Chondrocyte (in vitro differentiated cells): ENCODE data around the gene GPSM1. TPM values are rescaled to one million over a fixed set of nuclear protein-coding genes. Genes with fewer than 3 reads are reported as not detected.

Source experiments
- DNase-seq: peaks from one replicate; pipeline ENCODE4 v3.0.0; 2021; ENCODE audit warnings: mixed read lengths, low spot score
- H3K27ac Mint-ChIP-seq: one replicate; pipeline ENCODE4 v1.8.0; 2021; ENCODE audit warnings: mild to moderate bottlenecking, moderate library complexity, mixed read lengths; ENCODE audit not compliant: unreplicated experiment
- H3K27me3 Mint-ChIP-seq: 2 replicates; pipeline ENCODE4 v1.8.0; 2021; ENCODE audit warnings: low read depth, mixed read lengths
- H3K36me3 Mint-ChIP-seq: 2 replicates; pipeline ENCODE4 v1.8.0; 2021; ENCODE audit warnings: low read depth, mixed read lengths
- H3K4me1 Mint-ChIP-seq: 2 replicates; pipeline ENCODE4 v1.8.0; 2021; ENCODE audit warnings: low read depth, mild to moderate bottlenecking, mixed read lengths
- H3K4me3 Mint-ChIP-seq: one replicate; pipeline ENCODE4 v1.8.0; 2021; ENCODE audit warnings: mild to moderate bottlenecking, moderate library complexity, mixed read lengths; ENCODE audit not compliant: unreplicated experiment
- H3K9me3 Mint-ChIP-seq: 2 replicates; pipeline ENCODE4 v1.8.0; 2021; ENCODE audit warnings: low read depth, mixed read lengths
- total RNA-seq: library from RNA; stranded (reverse); gene quantifications from 3 replicates; pipeline ENCODE4 v1.2.1, GENCODE V29; 2021
- TF ChIP-seq, protein P1 (sequence below): fragments of 200-600 bp; sonication (generic); IDR thresholded peaks from 2 replicates; pipeline ENCODE4 v1.5.0; 2021; ENCODE audit warnings: antibody characterized with exemption, mild to moderate bottlenecking, moderate library complexity

The GPSM1 gene
- total RNA-seq, 1 donor from 2014 or later, result 40.0 TPM

DNA sequence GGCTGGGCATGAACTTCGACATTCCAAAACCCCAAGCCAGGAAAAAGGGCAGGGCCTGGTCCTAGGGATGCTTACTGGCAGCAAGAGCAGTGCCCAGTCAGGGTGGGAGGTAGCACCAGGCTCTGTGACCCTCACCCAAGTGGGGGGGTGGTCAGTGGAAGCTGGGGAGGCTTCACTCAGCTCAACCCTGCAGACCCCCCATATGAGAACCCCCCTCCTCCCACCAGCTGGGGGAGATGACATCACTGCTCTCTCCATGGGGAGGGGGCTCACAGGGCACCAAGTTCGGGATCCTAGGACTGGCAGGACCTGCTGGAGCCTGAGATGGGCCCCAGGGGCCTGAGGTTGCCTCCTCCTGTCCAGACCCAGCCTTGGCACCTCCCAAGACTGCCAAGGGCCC lies 31.5 kb downstream of the GPSM1 start:
- Mint-ChIP-seq H3K9me3 (no peaks in the 10 kb centered on the region), H3K27me3 (no peaks in the 10 kb centered on the region), H3K4me3 (no peak overlapping the region), H3K36me3 (no peaks in the 10 kb centered on the region), H3K27ac (no peak overlapping the region), H3K4me1 (peaks cover 17% of the 10 kb centered on the region)
- TF ChIP-seq, protein P1, sequence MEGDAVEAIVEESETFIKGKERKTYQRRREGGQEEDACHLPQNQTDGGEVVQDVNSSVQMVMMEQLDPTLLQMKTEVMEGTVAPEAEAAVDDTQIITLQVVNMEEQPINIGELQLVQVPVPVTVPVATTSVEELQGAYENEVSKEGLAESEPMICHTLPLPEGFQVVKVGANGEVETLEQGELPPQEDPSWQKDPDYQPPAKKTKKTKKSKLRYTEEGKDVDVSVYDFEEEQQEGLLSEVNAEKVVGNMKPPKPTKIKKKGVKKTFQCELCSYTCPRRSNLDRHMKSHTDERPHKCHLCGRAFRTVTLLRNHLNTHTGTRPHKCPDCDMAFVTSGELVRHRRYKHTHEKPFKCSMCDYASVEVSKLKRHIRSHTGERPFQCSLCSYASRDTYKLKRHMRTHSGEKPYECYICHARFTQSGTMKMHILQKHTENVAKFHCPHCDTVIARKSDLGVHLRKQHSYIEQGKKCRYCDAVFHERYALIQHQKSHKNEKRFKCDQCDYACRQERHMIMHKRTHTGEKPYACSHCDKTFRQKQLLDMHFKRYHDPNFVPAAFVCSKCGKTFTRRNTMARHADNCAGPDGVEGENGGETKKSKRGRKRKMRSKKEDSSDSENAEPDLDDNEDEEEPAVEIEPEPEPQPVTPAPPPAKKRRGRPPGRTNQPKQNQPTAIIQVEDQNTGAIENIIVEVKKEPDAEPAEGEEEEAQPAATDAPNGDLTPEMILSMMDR, result no peak
- DNase-seq, result no peak

GRCh38 chr9:136359774-136360718 lies 32.7 kb downstream of the GPSM1 start:
- Mint-ChIP-seq H3K36me3 (no peaks in the 10 kb centered on the region), H3K4me3 (no peak overlapping the region), H3K9me3 (no peaks in the 10 kb centered on the region), H3K27ac (no peak overlapping the region), H3K4me1 (peaks cover 8% of the 10 kb centered on the region), H3K27me3 (no peaks in the 10 kb centered on the region)
- DNase-seq, result no peak
- TF ChIP-seq, protein P1, result no peak

DNA sequence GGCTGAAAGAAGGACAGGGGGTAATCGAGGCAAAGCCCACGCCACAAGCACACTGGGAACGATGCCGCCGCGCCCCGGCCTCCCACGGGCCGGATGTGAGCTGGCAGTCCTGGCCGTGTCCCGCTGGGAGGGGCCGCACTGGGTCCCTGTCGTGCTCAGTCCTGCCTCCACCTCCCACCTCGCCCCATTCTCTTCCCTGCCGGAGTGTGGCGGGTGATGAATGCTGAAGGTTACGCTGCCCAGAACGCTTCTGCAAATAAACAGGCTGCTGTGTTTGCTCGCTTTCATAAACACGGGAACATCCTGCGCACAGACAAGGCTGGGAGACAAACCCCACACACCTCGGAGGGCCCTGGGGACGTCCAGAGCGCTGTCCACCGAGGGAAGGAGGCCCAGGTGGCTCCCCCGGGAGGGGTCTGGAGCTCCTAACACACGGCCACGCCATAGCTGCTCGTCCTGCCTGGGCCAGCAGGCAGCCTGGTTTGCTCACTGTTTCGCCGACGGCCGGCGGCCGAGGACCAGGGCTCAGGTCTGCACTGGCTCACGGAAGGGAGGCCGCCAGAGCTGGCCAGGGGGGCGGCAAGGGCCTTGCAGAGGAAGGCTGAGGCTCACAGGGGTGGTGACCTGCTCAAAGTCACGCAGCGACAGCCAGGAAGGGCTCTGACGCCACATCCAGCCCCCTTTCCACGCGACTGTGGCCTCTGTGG lies 33.9 kb downstream of the GPSM1 start:
- Mint-ChIP-seq H3K27ac (no peak overlapping the region), H3K27me3 (no peaks in the 10 kb centered on the region)
- no peak for DNase-seq

GRCh38 chr9:136361754-136362449 lies 34.6 kb downstream of the GPSM1 start:
- Mint-ChIP-seq H3K27me3 (no peaks in the 10 kb centered on the region), H3K4me3 (no peak overlapping the region), H3K9me3 (no peaks in the 10 kb centered on the region)

More for the DNA sequence above, 33.9 kb downstream of the GPSM1 start:
- Mint-ChIP-seq H3K4me1 (peaks cover 8% of the 10 kb centered on the region), H3K9me3 (no peaks in the 10 kb centered on the region), H3K36me3 (no peaks in the 10 kb centered on the region), H3K4me3 (no peak overlapping the region)
- TF ChIP-seq, protein P1, result no peak

More at GRCh38 chr9:136361754-136362449, 34.6 kb downstream of the GPSM1 start:
- no peak for DNase-seq
- Mint-ChIP-seq H3K27ac (no peak overlapping the region), H3K36me3 (no peaks in the 10 kb centered on the region), H3K4me1 (peaks cover 8% of the 10 kb centered on the region)
- TF ChIP-seq, protein P1, result no peak
